ENCODE data around the gene VPS37B. TPM values are rescaled to one million over a fixed set of nuclear protein-coding genes. Genes with fewer than 3 reads are reported as not detected.

VPS37B gene
- total RNA-seq, 1 experiment from 2014 or later, result 12.3 TPM

DNA sequence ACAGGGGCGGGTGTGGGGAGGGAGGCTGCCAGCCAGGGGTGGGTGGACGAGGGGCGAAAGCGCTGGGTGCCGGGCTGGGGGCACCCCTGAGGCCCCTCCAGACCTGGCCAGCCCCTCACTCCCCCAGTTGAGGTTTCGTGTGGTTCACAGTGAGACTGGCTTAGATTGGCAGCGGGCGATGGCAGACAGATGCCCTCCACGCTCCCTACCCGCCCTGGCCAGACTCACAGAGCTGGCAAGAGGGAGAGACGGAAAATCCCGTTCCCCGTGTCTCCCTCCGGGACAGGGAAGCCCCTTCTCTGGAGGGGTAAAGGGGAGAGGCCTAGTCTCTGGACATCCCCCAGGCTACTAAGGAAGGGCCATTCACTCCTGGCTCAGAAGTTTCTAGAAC lies 33.2 kb upstream of the VPS37B start:
- TF ChIP-seq CTCF (conservative IDR thresholded peaks at IDR 0.05), result no peak
- no peaks in the 10 kb centered on the region for H3K79me2 ChIP-seq (ENCODE audit: insufficient read depth, low read length)
- H3K9me3 ChIP-seq (ENCODE audit: control insufficient read depth, low read depth, low read length), result no peaks in the 10 kb centered on the region
- H4K91ac ChIP-seq (ENCODE audit: insufficient read length, low read depth, low read length), result no peak overlapping the region
- no peak for DNase-seq
- H4K5ac ChIP-seq (ENCODE audit: insufficient read length, low read depth, low read length), result no peak overlapping the region
- no peak overlapping the region for H3K23ac ChIP-seq (ENCODE audit: insufficient read length, low read depth, low read length)
- Mint-ChIP-seq H3K4me3 (no peak overlapping the region), H3K4me1 (peaks cover 3 to 6% of the 10 kb centered on the region in 2 experiments; a peak in 3 of 4 replicates), H3K36me3 (ENCODE audit: insufficient read depth in 1 of 3, low read depth in 3 of 3) (peaks cover 0 to 1% (median 0%) of the 10 kb centered on the region in 3 experiments; a peak in 1 of 7 replicates), H3K27ac (no peak overlapping the region), H3K27me3 (ENCODE audit: low read depth) (peaks cover 28% of the 10 kb centered on the region), H3K9me3 (no peaks in the 10 kb centered on the region)
- no peaks in the 10 kb centered on the region for H4K20me1 ChIP-seq (ENCODE audit: control insufficient read depth, insufficient read depth, insufficient read length)
- H3T11ph ChIP-seq (ENCODE audit: low read length), result no peak overlapping the region
- no peak overlapping the region for H2BK15ac ChIP-seq (ENCODE audit: low read depth, low read length)
- no peak overlapping the region for H3K14ac ChIP-seq (ENCODE audit: insufficient read depth, low read length)
- no peak overlapping the region for H3K18ac ChIP-seq (ENCODE audit: insufficient read length, low read depth, low read length)
- no peaks in the 10 kb centered on the region for H3K23me2 ChIP-seq (ENCODE audit: insufficient read length, low read depth, low read length, poor library complexity, severe bottlenecking)
- no peaks in the 10 kb centered on the region for H3K79me1 ChIP-seq (ENCODE audit: insufficient read depth, low read depth, low read length, poor library complexity, severe bottlenecking)
- no peak overlapping the region for H3K9ac ChIP-seq (ENCODE audit: extremely low read depth, insufficient read length, low read length)
- H3K56ac ChIP-seq (ENCODE audit: insufficient read length, low read depth, low read length), result no peak overlapping the region
- H4K8ac ChIP-seq (replicated peaks; ENCODE audit: insufficient read length, low read depth, low read length), result no peak overlapping the region
- H2BK12ac ChIP-seq (ENCODE audit: insufficient read length, low read depth, low read length), result no peak overlapping the region
- no peak overlapping the region for H3K4ac ChIP-seq (ENCODE audit: low read depth, low read length)
- no peak overlapping the region for H2AK5ac ChIP-seq (ENCODE audit: insufficient read length, low read length)
- no peaks in the 10 kb centered on the region for H3K4me1 ChIP-seq (ENCODE audit: insufficient read depth, low read length)
- WGBS (ENCODE audit: extremely low coverage, insufficient read length, low lambda C conversion rate), result no CpG with 5 or more reads among the region's 14 CpGs
- H2BK5ac ChIP-seq (ENCODE audit: insufficient read length, low read length), result no peak overlapping the region
- H3K4me2 ChIP-seq (ENCODE audit: insufficient read depth, insufficient read length, low read length), result no peak overlapping the region
- H3K27ac ChIP-seq (ENCODE audit: insufficient read length, low read depth, low read length), result no peak overlapping the region
- no peak overlapping the region for H2BK20ac ChIP-seq (ENCODE audit: low read depth, low read length, poor library complexity, severe bottlenecking)
- H2BK120ac ChIP-seq (ENCODE audit: low read depth, low read length, poor library complexity, severe bottlenecking), result no peak overlapping the region
- H2AFZ ChIP-seq (ENCODE audit: low read length), result no peak overlapping the region
- H3K27me3 ChIP-seq (ENCODE audit: insufficient read depth, low read length), result no peaks in the 10 kb centered on the region; the same call in 1 of the 2 replicates
